ENCODE measurements around the gene MTOR.

MTOR gene

GRCh38 chr1:11125931-11126330, 136.4 kb downstream of the MTOR start:
- TF ChIP-seq, protein P1, sequence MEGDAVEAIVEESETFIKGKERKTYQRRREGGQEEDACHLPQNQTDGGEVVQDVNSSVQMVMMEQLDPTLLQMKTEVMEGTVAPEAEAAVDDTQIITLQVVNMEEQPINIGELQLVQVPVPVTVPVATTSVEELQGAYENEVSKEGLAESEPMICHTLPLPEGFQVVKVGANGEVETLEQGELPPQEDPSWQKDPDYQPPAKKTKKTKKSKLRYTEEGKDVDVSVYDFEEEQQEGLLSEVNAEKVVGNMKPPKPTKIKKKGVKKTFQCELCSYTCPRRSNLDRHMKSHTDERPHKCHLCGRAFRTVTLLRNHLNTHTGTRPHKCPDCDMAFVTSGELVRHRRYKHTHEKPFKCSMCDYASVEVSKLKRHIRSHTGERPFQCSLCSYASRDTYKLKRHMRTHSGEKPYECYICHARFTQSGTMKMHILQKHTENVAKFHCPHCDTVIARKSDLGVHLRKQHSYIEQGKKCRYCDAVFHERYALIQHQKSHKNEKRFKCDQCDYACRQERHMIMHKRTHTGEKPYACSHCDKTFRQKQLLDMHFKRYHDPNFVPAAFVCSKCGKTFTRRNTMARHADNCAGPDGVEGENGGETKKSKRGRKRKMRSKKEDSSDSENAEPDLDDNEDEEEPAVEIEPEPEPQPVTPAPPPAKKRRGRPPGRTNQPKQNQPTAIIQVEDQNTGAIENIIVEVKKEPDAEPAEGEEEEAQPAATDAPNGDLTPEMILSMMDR (conservative IDR thresholded peaks at IDR 0.05; ENCODE audit: control insufficient read depth, insufficient read depth, low read depth, low read length), result no peak
- no peak overlapping the region for H3K4me3 ChIP-seq (ENCODE audit: control insufficient read depth, low read depth, low read length)
- DNase-seq (ENCODE audit: low read depth), result no peak

DNA sequence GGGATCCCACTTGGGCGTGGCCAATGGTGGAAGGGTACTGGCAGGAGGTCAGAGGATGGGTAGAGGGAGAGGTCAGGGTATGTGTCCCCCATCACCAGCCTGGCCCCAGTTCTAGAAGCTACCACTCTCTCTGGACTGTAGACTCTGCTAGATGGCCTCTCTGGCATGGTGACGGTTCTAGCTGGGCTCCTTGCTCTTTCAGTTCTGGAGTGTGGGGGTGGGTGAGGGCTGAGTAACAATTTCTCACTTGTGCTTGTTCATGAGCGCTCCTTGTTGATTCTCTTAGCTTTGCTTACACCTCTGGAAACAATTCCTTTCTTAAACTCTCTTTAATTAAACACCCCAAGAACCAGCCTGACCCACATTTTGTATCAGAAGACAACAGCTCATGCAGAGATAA, 137.4 kb downstream of the MTOR start:
- no peak overlapping the region for H3K4me3 ChIP-seq (ENCODE audit: control insufficient read depth, low read depth, low read length)
- TF ChIP-seq, protein P1 (conservative IDR thresholded peaks at IDR 0.05; ENCODE audit: control insufficient read depth, insufficient read depth, low read depth, low read length), result no peak
- DNase-seq (ENCODE audit: low read depth), result no peak

GRCh38 chr1:11116318-11116717, 146.0 kb downstream of the MTOR start:
- TF ChIP-seq, protein P1 (conservative IDR thresholded peaks at IDR 0.05; ENCODE audit: control insufficient read depth, insufficient read depth, low read depth, low read length), result no peak
- H3K4me3 ChIP-seq (ENCODE audit: control insufficient read depth, low read depth, low read length), result no peak overlapping the region
- DNase-seq (ENCODE audit: low read depth), result no peak

DNA sequence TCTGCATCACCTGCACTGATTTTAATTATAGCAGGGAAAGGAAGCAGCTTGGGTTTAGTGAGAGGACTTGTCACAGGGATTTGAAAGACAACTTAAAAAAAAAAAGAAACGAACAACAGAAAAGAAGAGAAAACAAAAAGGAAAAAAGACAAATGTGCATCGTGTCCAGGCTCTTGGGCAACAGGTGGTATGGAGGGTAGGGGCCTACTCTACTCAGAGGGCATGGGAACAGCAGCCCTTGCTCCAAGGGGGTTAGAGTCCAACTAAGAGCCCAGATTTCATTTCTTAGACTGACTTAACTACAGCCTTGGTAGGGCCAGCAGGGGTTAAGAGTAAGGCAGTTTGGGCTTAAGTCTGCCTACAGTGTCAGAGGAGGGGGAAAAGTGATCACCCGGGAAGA, 147.4 kb downstream of the MTOR start:
- TF ChIP-seq, protein P1 (conservative IDR thresholded peaks at IDR 0.05; ENCODE audit: control insufficient read depth, insufficient read depth, low read depth, low read length), result no peak

GRCh38 chr1:11109047-11109760, 153.1 kb downstream of the MTOR start:
- TF ChIP-seq, protein P1 (conservative IDR thresholded peaks at IDR 0.05; ENCODE audit: control insufficient read depth, insufficient read depth, low read depth, low read length), result no peak
- no peak for DNase-seq (ENCODE audit: low read depth)
- H3K4me3 ChIP-seq (ENCODE audit: control insufficient read depth, low read depth, low read length), result no peak overlapping the region

More for the DNA sequence above, 147.4 kb downstream of the MTOR start:
- no peak for DNase-seq (ENCODE audit: low read depth)
- H3K4me3 ChIP-seq (ENCODE audit: control insufficient read depth, low read depth, low read length), result no peak overlapping the region

GRCh38 chr1:11107599-11107998, 154.8 kb downstream of the MTOR start:
- no peak for DNase-seq (ENCODE audit: low read depth)
- TF ChIP-seq, protein P1 (conservative IDR thresholded peaks at IDR 0.05; ENCODE audit: control insufficient read depth, insufficient read depth, low read depth, low read length), result no peak
- H3K4me3 ChIP-seq (ENCODE audit: control insufficient read depth, low read depth, low read length), result no peak overlapping the region
